ENCODE results near the gene TTC9. TPM values are rescaled to one million over a fixed set of nuclear protein-coding genes. Genes with fewer than 3 reads are reported as not detected.

TTC9 gene
- total RNA-seq, 1 donor, result 0.36 TPM

DNA sequence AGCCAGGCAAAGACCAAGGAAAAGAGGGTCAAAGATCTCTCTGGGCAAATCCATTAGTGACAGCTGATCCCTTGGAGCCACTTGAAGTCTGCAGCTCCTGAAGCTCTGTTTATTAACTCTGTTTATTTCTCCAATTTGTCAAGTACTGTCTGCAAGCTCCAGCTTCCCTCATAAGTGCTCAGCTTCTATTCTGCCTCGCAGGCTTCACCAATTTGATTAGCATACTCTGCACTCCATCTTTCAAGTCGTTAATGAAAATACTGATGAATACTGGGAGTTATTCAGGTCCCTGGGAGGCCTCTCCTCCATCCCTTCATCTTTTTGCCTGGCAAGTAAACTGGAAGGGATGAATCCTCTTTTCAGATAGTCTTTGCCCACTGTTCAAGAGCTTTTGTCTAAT is 54.3 kb downstream of the TTC9 start:
- Histone ChIP-seq H3K27me3 (ENCODE audit: insufficient read depth, low read length) (no peaks in the 10 kb centered on the region), H3K27ac (ENCODE audit: low read depth, low read length) (no peak overlapping the region), H3K79me2 (ENCODE audit: insufficient read depth, low read length) (no peaks in the 10 kb centered on the region), H3K9me3 (ENCODE audit: low read depth, low read length) (no peaks in the 10 kb centered on the region), H3K36me3 (ENCODE audit: insufficient read depth, low read length) (no peaks in the 10 kb centered on the region), H3K4me2 (ENCODE audit: insufficient read depth, low read length) (no peak overlapping the region), H4K20me1 (ENCODE audit: insufficient read depth, low read length) (no peaks in the 10 kb centered on the region), H2AFZ (ENCODE audit: low read length) (no peak overlapping the region), H3K4me1 (ENCODE audit: insufficient read depth, low read length) (peaks cover 11% of the 10 kb centered on the region), H3K4me3 (ENCODE audit: insufficient read depth, low read length) (no peak overlapping the region)
- TF ChIP-seq, protein P1, sequence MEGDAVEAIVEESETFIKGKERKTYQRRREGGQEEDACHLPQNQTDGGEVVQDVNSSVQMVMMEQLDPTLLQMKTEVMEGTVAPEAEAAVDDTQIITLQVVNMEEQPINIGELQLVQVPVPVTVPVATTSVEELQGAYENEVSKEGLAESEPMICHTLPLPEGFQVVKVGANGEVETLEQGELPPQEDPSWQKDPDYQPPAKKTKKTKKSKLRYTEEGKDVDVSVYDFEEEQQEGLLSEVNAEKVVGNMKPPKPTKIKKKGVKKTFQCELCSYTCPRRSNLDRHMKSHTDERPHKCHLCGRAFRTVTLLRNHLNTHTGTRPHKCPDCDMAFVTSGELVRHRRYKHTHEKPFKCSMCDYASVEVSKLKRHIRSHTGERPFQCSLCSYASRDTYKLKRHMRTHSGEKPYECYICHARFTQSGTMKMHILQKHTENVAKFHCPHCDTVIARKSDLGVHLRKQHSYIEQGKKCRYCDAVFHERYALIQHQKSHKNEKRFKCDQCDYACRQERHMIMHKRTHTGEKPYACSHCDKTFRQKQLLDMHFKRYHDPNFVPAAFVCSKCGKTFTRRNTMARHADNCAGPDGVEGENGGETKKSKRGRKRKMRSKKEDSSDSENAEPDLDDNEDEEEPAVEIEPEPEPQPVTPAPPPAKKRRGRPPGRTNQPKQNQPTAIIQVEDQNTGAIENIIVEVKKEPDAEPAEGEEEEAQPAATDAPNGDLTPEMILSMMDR (IDR thresholded peaks at IDR 0.05; ENCODE audit: extremely low read depth, low read depth, low read length), result no peak
- DNase-seq (ENCODE audit: insufficient read length, low spot score, missing footprints), result no peak

DNA sequence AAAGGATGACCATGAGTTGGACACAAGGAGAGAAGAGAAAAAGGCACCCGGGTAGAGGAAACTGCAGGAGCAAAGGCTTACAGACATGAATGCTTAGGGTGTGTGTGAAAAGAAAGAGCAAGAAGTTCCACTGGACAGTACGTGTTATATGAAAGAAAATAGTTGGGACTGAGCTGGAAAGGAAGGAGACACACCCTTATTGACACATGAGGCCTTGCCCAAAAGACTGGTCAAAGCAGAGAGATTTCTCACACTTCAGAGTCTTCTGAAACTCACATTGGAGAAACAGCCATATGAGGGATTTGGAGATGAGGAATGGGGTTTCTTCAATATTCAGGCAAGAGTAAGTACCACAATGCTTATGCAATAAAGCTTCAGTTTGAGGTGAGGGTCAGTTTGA is 56.0 kb downstream of the TTC9 start:
- Histone ChIP-seq H3K9me3 (ENCODE audit: low read depth, low read length) (no peaks in the 10 kb centered on the region), H3K27me3 (ENCODE audit: insufficient read depth, low read length) (peaks cover 4% of the 10 kb centered on the region), H3K4me2 (ENCODE audit: insufficient read depth, low read length) (peak overlapping the region; percentile 23), H3K79me2 (ENCODE audit: insufficient read depth, low read length) (no peaks in the 10 kb centered on the region), H3K4me1 (ENCODE audit: insufficient read depth, low read length) (peaks cover 11% of the 10 kb centered on the region), H3K4me3 (ENCODE audit: insufficient read depth, low read length) (no peak overlapping the region), H4K20me1 (ENCODE audit: insufficient read depth, low read length) (no peaks in the 10 kb centered on the region), H3K36me3 (ENCODE audit: insufficient read depth, low read length) (no peaks in the 10 kb centered on the region), H2AFZ (ENCODE audit: low read length) (peak overlapping the region; percentile 32), H3K27ac (ENCODE audit: low read depth, low read length) (peak overlapping the region; percentile 11)
- TF ChIP-seq, protein P1 (IDR thresholded peaks at IDR 0.05; ENCODE audit: extremely low read depth, low read depth, low read length), result no peak
- DNase-seq (ENCODE audit: insufficient read length, low spot score, missing footprints), result no peak

DNA sequence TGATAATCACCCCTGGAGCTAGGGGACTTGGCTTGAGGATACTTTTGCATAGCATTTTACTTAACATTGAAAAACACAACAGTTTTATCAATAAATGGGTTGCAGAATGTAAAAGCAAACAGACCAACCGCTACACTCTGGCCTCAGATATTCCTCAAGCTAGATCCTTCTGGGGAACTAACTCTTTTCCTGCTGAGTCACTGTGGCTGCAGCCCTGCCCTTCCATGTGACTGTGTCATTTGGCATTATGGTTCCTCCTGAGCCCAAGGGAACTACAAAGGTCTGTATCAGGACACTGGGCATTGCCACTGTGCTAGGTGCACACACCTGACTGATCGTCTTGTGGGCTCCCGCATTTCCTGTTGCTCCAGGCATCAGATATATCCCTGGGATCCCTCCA is 56.6 kb downstream of the TTC9 start:
- peaks cover 11% of the 10 kb centered on the region for H3K4me1 ChIP-seq (ENCODE audit: insufficient read depth, low read length)
- no peaks in the 10 kb centered on the region for H4K20me1 ChIP-seq (ENCODE audit: insufficient read depth, low read length)
- H3K79me2 ChIP-seq (ENCODE audit: insufficient read depth, low read length), result no peaks in the 10 kb centered on the region
- peak overlapping the region; percentile 11 for H3K27ac ChIP-seq (ENCODE audit: low read depth, low read length)
- H3K36me3 ChIP-seq (ENCODE audit: insufficient read depth, low read length), result no peaks in the 10 kb centered on the region
- H3K4me3 ChIP-seq (ENCODE audit: insufficient read depth, low read length), result no peak overlapping the region
- DNase-seq (ENCODE audit: insufficient read length, low spot score, missing footprints), result peak; percentile 85
- peaks cover 4% of the 10 kb centered on the region for H3K27me3 ChIP-seq (ENCODE audit: insufficient read depth, low read length)
- H3K4me2 ChIP-seq (ENCODE audit: insufficient read depth, low read length), result peak overlapping the region; percentile 23
- no peaks in the 10 kb centered on the region for H3K9me3 ChIP-seq (ENCODE audit: low read depth, low read length)
- H2AFZ ChIP-seq (ENCODE audit: low read length), result no peak overlapping the region
- TF ChIP-seq, protein P1 (IDR thresholded peaks at IDR 0.05; ENCODE audit: extremely low read depth, low read depth, low read length), result no peak

DNA sequence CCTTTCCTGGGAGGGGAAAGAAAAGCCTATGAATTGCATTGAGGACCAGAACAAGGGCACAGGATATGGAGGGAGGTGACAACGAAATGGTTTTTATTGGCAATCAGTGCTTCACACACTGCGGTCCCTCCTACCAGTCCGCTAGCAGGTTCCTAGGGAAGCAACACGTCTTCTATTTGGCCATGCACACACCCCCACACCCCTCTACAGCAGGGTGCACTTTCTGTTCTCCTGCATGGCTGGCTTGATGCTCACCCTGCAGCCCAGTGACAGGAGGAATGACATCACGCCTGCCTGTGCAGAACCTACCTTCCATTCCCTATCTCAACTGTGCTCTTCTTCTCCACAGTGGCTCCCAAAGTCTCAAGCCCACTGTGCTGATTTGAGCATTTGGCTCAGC is 57.9 kb downstream of the TTC9 start:
- H3K27me3 ChIP-seq (ENCODE audit: insufficient read depth, low read length), result peaks cover 6% of the 10 kb centered on the region
- no peak overlapping the region for H2AFZ ChIP-seq (ENCODE audit: low read length)
- H3K4me3 ChIP-seq (ENCODE audit: insufficient read depth, low read length), result no peak overlapping the region
- no peak overlapping the region for H3K4me2 ChIP-seq (ENCODE audit: insufficient read depth, low read length)
- H3K9me3 ChIP-seq (ENCODE audit: low read depth, low read length), result no peaks in the 10 kb centered on the region
- H3K4me1 ChIP-seq (ENCODE audit: insufficient read depth, low read length), result peaks cover 11% of the 10 kb centered on the region
- no peaks in the 10 kb centered on the region for H3K36me3 ChIP-seq (ENCODE audit: insufficient read depth, low read length)
- H3K79me2 ChIP-seq (ENCODE audit: insufficient read depth, low read length), result no peaks in the 10 kb centered on the region
- no peak overlapping the region for H3K27ac ChIP-seq (ENCODE audit: low read depth, low read length)
- TF ChIP-seq, protein P1 (IDR thresholded peaks at IDR 0.05; ENCODE audit: extremely low read depth, low read depth, low read length), result no peak
- no peak for DNase-seq (ENCODE audit: insufficient read length, low spot score, missing footprints)
- H4K20me1 ChIP-seq (ENCODE audit: insufficient read depth, low read length), result no peaks in the 10 kb centered on the region

Measured in osteoblast (primary cell).